ENCODE data around the gene RHBDL2. TPM values are rescaled to one million over a fixed set of nuclear protein-coding genes. Genes with fewer than 3 reads are reported as not detected.

The RHBDL2 gene
- total and polyA plus RNA-seq, 2 donors (not counting 1 experiment from before 2014, with no cell fraction given): not detected

DNA sequence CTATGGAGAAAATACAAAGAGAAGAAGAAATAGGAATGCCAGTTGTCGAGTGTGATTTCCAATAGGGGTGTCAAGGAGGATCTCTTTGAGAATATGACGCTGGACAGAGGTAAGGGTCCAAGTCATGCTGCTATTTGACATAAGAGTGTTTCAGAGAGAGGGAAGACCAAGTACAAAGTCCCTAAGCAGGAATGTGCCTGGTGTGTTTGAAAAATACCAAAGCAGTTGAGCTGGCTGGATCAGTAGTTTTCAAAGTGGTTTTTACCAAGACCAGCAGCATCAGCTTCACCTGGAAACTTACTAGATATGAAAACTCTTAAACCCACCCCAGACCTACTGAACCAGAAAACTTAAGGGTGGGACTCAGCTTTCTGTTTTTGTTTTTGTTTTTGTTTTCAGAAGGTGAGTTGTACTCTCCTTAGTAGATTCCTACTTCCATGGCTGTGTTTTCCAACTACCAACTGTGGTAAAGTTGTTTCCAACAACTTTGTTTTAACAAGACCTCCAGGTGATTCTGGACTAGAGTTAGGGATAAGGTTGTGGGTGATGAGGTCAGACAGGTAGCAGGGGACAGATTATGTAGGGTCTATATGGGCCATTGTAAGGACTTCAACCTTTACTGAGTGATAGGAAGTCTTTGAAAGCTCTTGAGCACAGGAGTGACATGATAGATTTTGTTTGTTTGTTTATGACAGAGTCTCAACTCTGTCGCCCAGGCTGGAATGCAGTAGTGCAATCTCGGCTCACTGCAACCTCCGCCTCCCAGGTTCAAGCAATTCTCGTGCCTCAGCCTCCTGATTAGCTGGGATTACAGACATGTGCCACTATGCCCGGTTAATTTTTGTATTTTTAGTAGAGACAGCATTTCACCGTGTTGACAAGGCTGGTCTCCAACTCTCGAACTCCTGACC is 53.0 kb downstream of the RHBDL2 start:
- H3K4me3 Mint-ChIP-seq: no peak overlapping the region
- Histone ChIP-seq H3K9me3 (ENCODE audit: control extremely low read depth in 1 of 3, control insufficient read depth in 2 of 3, insufficient read depth in 1 of 3, low read length in 2 of 3) (no peaks in the 10 kb centered on the region), H3K9ac (ENCODE audit: low read length) (no peak overlapping the region), H3K79me2 (ENCODE audit: control insufficient read depth, insufficient read depth, low read length) (no peaks in the 10 kb centered on the region), H3K4me2 (replicated peaks; ENCODE audit: low read depth, low read length, poor library complexity, severe bottlenecking) (no peak overlapping the region), H2AFZ (ENCODE audit: insufficient read depth, low read depth, low read length, poor library complexity, severe bottlenecking) (no peak overlapping the region), H4K20me1 (ENCODE audit: control insufficient read depth, insufficient read depth, low read length, poor library complexity, severe bottlenecking) (no peaks in the 10 kb centered on the region), H3K27me3 (replicated peaks in 1 of 4; ENCODE audit: control extremely low read depth in 1 of 4, control insufficient read depth in 3 of 4, insufficient read depth in 4 of 4, low read length in 3 of 4) (no peaks in the 10 kb centered on the region), H3K4me1 (ENCODE audit: control insufficient read depth in 2 of 2, insufficient read depth in 2 of 2, low read length in 2 of 2) (no peaks in the 10 kb centered on the region), H3K27ac (ENCODE audit: low read length in 2 of 2) (no peak overlapping the region), H3K4me3 (ENCODE audit: control extremely low read depth in 1 of 5, extremely low read depth in 1 of 5, insufficient read depth in 1 of 5, low read depth in 2 of 5, low read length in 4 of 5) (no peak overlapping the region), H3K36me3 (replicated peaks in 1 of 2; ENCODE audit: control extremely low read depth in 1 of 2, control insufficient read depth in 1 of 2, extremely low read depth in 1 of 2, insufficient read depth in 2 of 2, low read length in 1 of 2) (no peaks in the 10 kb centered on the region)
- TF ChIP-seq EZH2 (IDR thresholded peaks at IDR 0.05; ENCODE audit: borderline replicate concordance, insufficient read depth, low read depth, low read length, poor library complexity, severe bottlenecking) (no peak), CTCF (IDR thresholded peaks at IDR 0.05) (no peak)
- DNase-seq (no peak), ATAC-seq (ENCODE audit: low read depth) (no peak)
- no peaks in the 10 kb centered on the region for H3K27me3 Mint-ChIP-seq
- intact Hi-C loops (cut with micrococcal nuclease): no loop called here
- no peaks in the 10 kb centered on the region for H3K9me3 Mint-ChIP-seq (ENCODE audit: insufficient read depth)
- H3K4me1 Mint-ChIP-seq: no peaks in the 10 kb centered on the region
- ChIA-PET CTCF (interaction anchor here (0.6 kb wide), 1 partner anchor 52 kb away, joined by 3 read pairs; no protein-coding TSS in a partner anchor), POLR2A (no interaction called here)
- H3K27ac Mint-ChIP-seq: no peak overlapping the region
- 92% methylated on average over 9 of the region's 9 CpGs for WGBS (ENCODE audit: insufficient coverage)

DNA sequence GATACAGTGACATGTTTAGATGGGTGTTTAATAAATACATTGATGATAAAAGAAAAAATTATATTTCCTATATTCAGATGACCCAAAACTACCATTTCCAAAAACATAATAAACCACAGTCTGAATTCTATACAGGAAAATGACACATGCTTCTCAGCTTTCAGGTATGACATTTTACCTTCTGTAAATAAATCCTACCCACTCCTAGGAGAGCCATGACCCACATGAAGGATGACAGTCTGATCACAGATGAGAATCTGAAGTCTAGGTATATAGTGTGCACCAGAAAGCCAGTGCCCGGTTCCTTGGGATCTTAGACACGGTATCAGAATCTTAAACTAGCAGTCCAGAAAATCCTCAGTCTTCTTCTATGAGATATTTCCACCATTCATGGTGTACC is 56.5 kb downstream of the RHBDL2 start:
- intact Hi-C loops (cut with micrococcal nuclease): no loop called here
- Histone ChIP-seq H2AFZ (ENCODE audit: insufficient read depth, low read depth, low read length, poor library complexity, severe bottlenecking) (no peak overlapping the region), H3K9me3 (ENCODE audit: control extremely low read depth in 1 of 3, control insufficient read depth in 2 of 3, insufficient read depth in 1 of 3, low read length in 2 of 3) (no peaks in the 10 kb centered on the region), H3K27me3 (replicated peaks in 1 of 4; ENCODE audit: control extremely low read depth in 1 of 4, control insufficient read depth in 3 of 4, insufficient read depth in 4 of 4, low read length in 3 of 4) (no peaks in the 10 kb centered on the region), H3K9ac (ENCODE audit: low read length) (no peak overlapping the region), H3K4me2 (replicated peaks; ENCODE audit: low read depth, low read length, poor library complexity, severe bottlenecking) (no peak overlapping the region), H3K36me3 (replicated peaks in 1 of 2; ENCODE audit: control extremely low read depth in 1 of 2, control insufficient read depth in 1 of 2, extremely low read depth in 1 of 2, insufficient read depth in 2 of 2, low read length in 1 of 2) (no peaks in the 10 kb centered on the region), H3K27ac (ENCODE audit: low read length in 2 of 2) (no peak overlapping the region), H3K79me2 (ENCODE audit: control insufficient read depth, insufficient read depth, low read length) (no peaks in the 10 kb centered on the region), H3K4me1 (ENCODE audit: control insufficient read depth in 2 of 2, insufficient read depth in 2 of 2, low read length in 2 of 2) (no peaks in the 10 kb centered on the region), H4K20me1 (ENCODE audit: control insufficient read depth, insufficient read depth, low read length, poor library complexity, severe bottlenecking) (no peaks in the 10 kb centered on the region), H3K4me3 (ENCODE audit: control extremely low read depth in 1 of 5, extremely low read depth in 1 of 5, insufficient read depth in 1 of 5, low read depth in 2 of 5, low read length in 4 of 5) (no peak overlapping the region)
- Mint-ChIP-seq H3K4me3 (no peak overlapping the region), H3K27ac (no peak overlapping the region), H3K27me3 (no peaks in the 10 kb centered on the region), H3K9me3 (ENCODE audit: insufficient read depth) (no peaks in the 10 kb centered on the region), H3K4me1 (no peaks in the 10 kb centered on the region)
- DNase-seq: no peak
- CTCF ChIA-PET: no interaction called here
- 100% methylated on average over 1 of the region's 2 CpGs for WGBS (ENCODE audit: insufficient coverage)
- POLR2A ChIA-PET: no interaction called here
- no peak for TF ChIP-seq EZH2 (IDR thresholded peaks at IDR 0.05; ENCODE audit: borderline replicate concordance, insufficient read depth, low read depth, low read length, poor library complexity, severe bottlenecking)
- TF ChIP-seq CTCF (IDR thresholded peaks at IDR 0.05): no peak
- ATAC-seq (ENCODE audit: low read depth): no peak

All from B cell (primary cell).